ENCODE results near the gene PCSK5.

DNA sequence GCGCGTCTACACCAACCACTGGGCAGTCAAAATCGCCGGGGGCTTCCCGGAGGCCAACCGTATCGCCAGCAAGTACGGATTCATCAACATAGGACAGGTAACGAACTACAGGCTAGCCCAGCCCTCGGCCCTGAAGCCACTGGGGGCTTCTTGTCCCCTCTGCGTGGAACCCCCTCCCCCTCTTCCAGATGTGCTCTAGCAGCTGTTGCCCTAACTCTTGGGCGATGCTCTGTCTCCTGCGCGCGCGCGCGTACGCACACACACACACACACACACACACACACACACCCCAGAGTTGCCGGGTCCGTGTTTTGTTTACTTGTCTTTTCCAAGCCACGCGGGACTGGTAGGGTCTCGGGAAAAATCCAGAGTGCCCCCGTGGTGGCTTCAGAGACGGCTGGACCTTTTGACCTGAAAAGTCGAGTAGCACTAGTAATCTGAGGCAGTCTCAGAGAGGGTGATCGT is 836 bp downstream of the PCSK5 start:
- TF ChIP-seq CTCF (IDR thresholded peaks at IDR 0.05; ENCODE audit: low read length) (no peak), EZH2phosphoT487 (IDR thresholded peaks at IDR 0.05; ENCODE audit: low read length) (no peak)
